ENCODE measurements around the gene HSPA13. TPM values are rescaled to one million over a fixed set of nuclear protein-coding genes. Genes with fewer than 3 reads are reported as not detected.

HSPA13 gene
- total RNA-seq, 1 donor, result 11.0 TPM

Other genes starting within 250 kb of the HSPA13 start
- not detected for gene LIPI, start 172.2 kb downstream of the HSPA13 start, total RNA-seq
- 4.3 TPM for gene RBM11, start 167.0 kb downstream of the HSPA13 start, total RNA-seq
- 10.0 TPM for gene SAMSN1, start 163.2 kb upstream of the HSPA13 start, total RNA-seq

Measured in hematopoietic multipotent progenitor cell (in vitro differentiated cells).